Small intestine (tissue), 7 donors: ENCODE results near the gene NUDT12. TPM values are rescaled to one million over a fixed set of nuclear protein-coding genes. Genes with fewer than 3 reads are reported as not detected.
A peak's percentile ranks its signal among the peaks of the same experiment; 100 is the strongest.

ENCODE experiments used
- DNase-seq, 2 donors: peaks; one replicate each; pipeline versions ENCODE4 v3.0.0 to v3.0.0-alpha.2; 2013
- FAIRE-seq: peaks from 2 replicates; lab custom pipeline; 2012; peaks lifted over from hg19 to GRCh38; lab: Jason Lieb, UNC
- H3K27ac ChIP-seq, 3 donors: one replicate each; pipeline ENCODE4 v1.5.1; 2013; ENCODE audit warnings: low read length in 2 of 3, mild to moderate bottlenecking in 2 of 3, control low read depth in 1 of 3, inconsistent platforms in 1 of 3, low read depth in 1 of 3, moderate library complexity in 1 of 3
- H3K27me3 ChIP-seq, 3 donors: one replicate each; pipeline ENCODE4 v1.6.1; 2013; ENCODE audit warnings: low read length in 3 of 3, inconsistent platforms in 1 of 3; ENCODE audit not compliant: control insufficient read depth in 3 of 3, insufficient read depth in 3 of 3
- H3K36me3 ChIP-seq, 3 donors: one replicate each; pipeline ENCODE4 v1.6.1; 2013; ENCODE audit warnings: low read length in 3 of 3, inconsistent platforms in 1 of 3, low read depth in 1 of 3, mild to moderate bottlenecking in 1 of 3, moderate library complexity in 1 of 3; ENCODE audit not compliant: control insufficient read depth in 3 of 3, insufficient read depth in 2 of 3
- H3K4me1 ChIP-seq, 3 donors: one replicate each; pipeline ENCODE4 v1.6.1; 2013; ENCODE audit warnings: low read length in 2 of 3, inconsistent platforms in 1 of 3, low read depth in 1 of 3, mild to moderate bottlenecking in 1 of 3, moderate library complexity in 1 of 3; ENCODE audit not compliant: control insufficient read depth in 3 of 3, insufficient read depth in 2 of 3
- H3K4me3 ChIP-seq, 3 donors: one replicate each; pipeline ENCODE4 v1.5.1; 2013; ENCODE audit warnings: low read length in 3 of 3, control low read depth in 1 of 3, inconsistent platforms in 1 of 3, low read depth in 1 of 3, mild to moderate bottlenecking in 1 of 3, moderate library complexity in 1 of 3
- H3K9me3 ChIP-seq, 2 donors: one replicate each; pipeline ENCODE4 v1.6.1; 2013; ENCODE audit warnings: low read depth in 1 of 2, low read length in 1 of 2; ENCODE audit not compliant: control insufficient read depth in 2 of 2, insufficient read depth in 1 of 2
- WGBS, 3 donors: extraction: QIAGEN DNeasy Blood & Tissue Kit; methylation state at CpG; one replicate each; pipeline ENCODE4 v1.1.7; 2013; 5-methylcytosine and 5-hydroxymethylcytosine counted together
- polyA plus RNA-seq, 4 donors: library from polyadenylated mRNA; stranded (reverse) in 3 of 4; unstranded in 1 of 4; fragments of 200-250 nt in 3 of 4; fragments of 120-200 nt in 1 of 4; gene quantifications; one replicate each; pipeline versions ENCODE4 v1.2.1 to v1.2.3, GENCODE V29; 2013
- donor health status: healthy with polysubstance abuse.
- donor health status: control.
- donor health status: control.
- donor health status: Bipolar disorder and iron deficiency.
- donor health status: healthy.

The NUDT12 gene
- polyA plus RNA-seq, 4 donors: 10.6 to 29.0 (median 14.4) TPM

- 67 to 83% (median 79%) methylated on average over 2 of the region's 2 CpGs for WGBS, 3 donors
- peak in 1 of 2 donors; percentile 59 for DNase-seq
- peak overlapping the region in 1 of 3 donors; percentile 74 for H3K27ac ChIP-seq
- FAIRE-seq: no peak
- no peaks in the 10 kb centered on the region for H3K27me3 ChIP-seq
- no peak overlapping the region for H3K4me3 ChIP-seq
- H3K36me3 ChIP-seq: no peaks in the 10 kb centered on the region
- H3K9me3 ChIP-seq: no peaks in the 10 kb centered on the region
- H3K4me1 ChIP-seq: peaks cover 0 to 4% (median 0%) of the 10 kb centered on the region in 3 donors
These were observed 30.4 kb downstream of the NUDT12 start for GRCh38 chr5:103532086-103532734.

GRCh38 chr5:103526164-103526915, 36.2 kb downstream of the NUDT12 start:
- H3K36me3 ChIP-seq: no peaks in the 10 kb centered on the region
- no peak for FAIRE-seq

GRCh38 chr5:103525361-103525760, 37.2 kb downstream of the NUDT12 start:
- FAIRE-seq: no peak
- WGBS, 3 donors: 46 to 76% (median 57%) methylated on average over 1 of the region's 1 CpG
- Histone ChIP-seq H3K27ac (no peak overlapping the region), H3K27me3 (no peaks in the 10 kb centered on the region), H3K36me3 (no peaks in the 10 kb centered on the region), H3K4me1 (peaks cover 2 to 17% (median 2%) of the 10 kb centered on the region in 3 donors), H3K9me3 (no peaks in the 10 kb centered on the region), H3K4me3 (no peak overlapping the region)
- no peak for DNase-seq

More at GRCh38 chr5:103526164-103526915, 36.2 kb downstream of the NUDT12 start:
- peaks cover 2 to 17% (median 2%) of the 10 kb centered on the region in 3 donors for H3K4me1 ChIP-seq
- no peak for DNase-seq
- 71 to 79% (median 73%) methylated on average over 6 of the region's 6 CpGs for WGBS, 3 donors
- H3K9me3 ChIP-seq: no peaks in the 10 kb centered on the region
- H3K4me3 ChIP-seq: no peak overlapping the region
- no peak overlapping the region for H3K27ac ChIP-seq
- no peaks in the 10 kb centered on the region for H3K27me3 ChIP-seq

- DNase-seq: peak; percentile 92 to 95
These were observed 39.3 kb downstream of the NUDT12 start for GRCh38 chr5:103523319-103523718.

GRCh38 chr5:103522586-103522985, 40.0 kb downstream of the NUDT12 start:
- Histone ChIP-seq H3K4me3 (no peak overlapping the region), H3K36me3 (no peaks in the 10 kb centered on the region), H3K27me3 (no peaks in the 10 kb centered on the region), H3K27ac (peak overlapping the region; percentile 50 to 87 (median 63)), H3K4me1 (peaks cover 2 to 17% (median 2%) of the 10 kb centered on the region in 3 donors), H3K9me3 (no peaks in the 10 kb centered on the region)
- DNase-seq (no peak), FAIRE-seq (no peak)
- WGBS, 3 donors: 71 to 91% (median 85%) methylated on average over 5 of the region's 5 CpGs

More at GRCh38 chr5:103523319-103523718, 39.3 kb downstream of the NUDT12 start:
- H3K27ac ChIP-seq: peak overlapping the region; percentile 78 to 87 (median 85)
- no peaks in the 10 kb centered on the region for H3K27me3 ChIP-seq
- WGBS, 3 donors: 10 to 52% (median 32%) methylated on average over 3 of the region's 3 CpGs
- no peaks in the 10 kb centered on the region for H3K9me3 ChIP-seq
- H3K4me1 ChIP-seq: peaks cover 2 to 17% (median 2%) of the 10 kb centered on the region in 3 donors
- no peak overlapping the region for H3K4me3 ChIP-seq
- peak; percentile 85 for FAIRE-seq
- no peaks in the 10 kb centered on the region for H3K36me3 ChIP-seq

GRCh38 chr5:103519550-103519949, 43.0 kb downstream of the NUDT12 start:
- no peak for FAIRE-seq
- H3K4me1 ChIP-seq: peaks cover 2 to 17% (median 2%) of the 10 kb centered on the region in 3 donors
- 81 to 89% (median 82%) methylated on average over 4 of the region's 4 CpGs for WGBS, 3 donors

GRCh38 chr5:103514371-103514770, 48.2 kb downstream of the NUDT12 start:
- H3K4me1 ChIP-seq: peaks cover 0 to 16% (median 0%) of the 10 kb centered on the region in 3 donors
- no peaks in the 10 kb centered on the region for H3K36me3 ChIP-seq
- H3K27ac ChIP-seq: peak overlapping the region in 1 of 3 donors; percentile 27
- WGBS, 3 donors: 90 to 94% (median 93%) methylated on average over 1 of the region's 1 CpG
- no peaks in the 10 kb centered on the region for H3K27me3 ChIP-seq
- FAIRE-seq: no peak
- no peaks in the 10 kb centered on the region for H3K9me3 ChIP-seq
- no peak overlapping the region for H3K4me3 ChIP-seq
- peak in 1 of 2 donors; percentile 30 for DNase-seq

More at GRCh38 chr5:103519550-103519949, 43.0 kb downstream of the NUDT12 start:
- Histone ChIP-seq H3K4me3 (no peak overlapping the region), H3K9me3 (no peaks in the 10 kb centered on the region), H3K36me3 (no peaks in the 10 kb centered on the region), H3K27me3 (no peaks in the 10 kb centered on the region), H3K27ac (no peak overlapping the region)
- DNase-seq: no peak

- Histone ChIP-seq H3K4me1 (peaks cover 0 to 16% (median 0%) of the 10 kb centered on the region in 3 donors), H3K27ac (no peak overlapping the region), H3K4me3 (no peak overlapping the region), H3K36me3 (no peaks in the 10 kb centered on the region), H3K27me3 (no peaks in the 10 kb centered on the region), H3K9me3 (no peaks in the 10 kb centered on the region)
- no peak for FAIRE-seq
- no peak for DNase-seq
- 56 to 95% (median 61%) methylated on average over 1 of the region's 1 CpG for WGBS, 3 donors
These were observed 48.9 kb downstream of the NUDT12 start for GRCh38 chr5:103513701-103514100.
